HT-29 (cell line): Measurements from ENCODE around the gene DLX4. TPM values are rescaled to one million over a fixed set of nuclear protein-coding genes. Genes with fewer than 3 reads are reported as not detected.

ENCODE experiments used
- DNase-seq: peaks from one replicate; pipeline ENCODE4 v3.0.0-alpha.2; 2015; ENCODE audit warnings: low spot score
- total RNA-seq: library from RNA; depleted of rRNA; stranded (reverse); fragments of >200 nt; shearing (Covaris generic); gene quantifications from 2 replicates; pipeline ENCODE4 v1.2.3, GENCODE V29; 2014; rRNA removed

The DLX4 gene
- 0.51 and 1.1 TPM in 2 replicates for total RNA-seq

- DNase-seq, result no peak
These were observed at the start of gene DLX4 for GRCh38 chr17:49969134-49969759. DLX4 (plus strand) TSS chr17:49969190; CDS start chr17:49969469, 279 bp downstream.

DNA sequence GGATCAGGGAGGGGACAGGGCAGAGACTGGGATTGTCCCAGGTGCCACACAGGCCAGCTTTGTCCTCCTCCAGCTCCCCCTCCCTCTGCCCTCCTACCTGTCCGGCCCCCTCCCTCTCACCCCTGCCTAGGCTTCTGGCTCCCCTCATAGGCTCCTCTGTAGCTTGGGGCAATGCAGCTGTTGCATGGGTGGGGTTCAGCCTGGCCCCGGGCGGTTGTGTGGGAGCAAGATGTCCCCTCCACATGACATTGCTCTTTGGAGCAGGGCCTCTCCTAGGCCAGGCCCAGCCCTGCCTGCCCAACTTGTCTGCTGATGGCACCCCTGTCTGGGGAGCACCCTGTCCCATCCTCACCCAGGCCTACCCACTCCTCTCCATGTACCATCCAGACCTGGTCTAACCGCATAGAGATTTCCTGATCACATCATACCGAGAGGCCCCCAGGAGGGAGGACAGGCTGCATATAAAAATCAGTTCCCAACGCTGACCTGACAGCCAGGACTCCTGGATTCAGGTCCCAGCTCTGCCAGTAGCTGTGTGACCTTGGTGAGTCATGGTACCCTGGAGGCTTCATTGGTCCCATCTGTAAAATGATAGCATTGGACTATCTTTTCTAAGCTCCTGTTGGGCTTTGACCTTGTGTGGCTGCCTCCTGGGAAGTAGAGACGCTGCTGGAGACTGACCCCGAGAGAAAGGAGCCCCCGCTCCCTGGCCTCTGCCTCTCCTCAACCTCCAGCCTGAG is 48.8 kb upstream of the DLX4 start:
- DNase-seq, result no peak

DNA sequence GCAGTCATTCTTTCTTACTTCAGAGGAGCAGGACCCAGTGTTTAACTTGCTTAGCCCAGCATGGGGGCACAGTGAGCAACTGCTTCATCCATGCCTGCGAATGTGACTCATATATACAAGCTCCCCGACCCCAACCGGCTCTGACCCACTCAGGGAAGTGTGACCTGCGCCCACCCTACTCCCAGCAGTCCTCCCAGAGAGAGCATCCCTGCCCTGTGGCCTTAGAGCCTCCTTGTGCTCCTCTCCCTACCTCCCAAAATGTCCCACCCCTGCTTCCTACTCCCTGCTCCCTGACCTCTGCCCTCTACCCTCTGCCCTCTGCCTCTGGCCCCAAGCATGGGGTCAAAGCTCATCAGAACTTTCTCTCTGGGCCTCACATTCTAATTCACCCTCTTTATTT is 46.9 kb upstream of the DLX4 start:
- DNase-seq, result no peak

GRCh38 chr17:49924116-49924515 is 44.9 kb upstream of the DLX4 start:
- DNase-seq, result no peak

DNA sequence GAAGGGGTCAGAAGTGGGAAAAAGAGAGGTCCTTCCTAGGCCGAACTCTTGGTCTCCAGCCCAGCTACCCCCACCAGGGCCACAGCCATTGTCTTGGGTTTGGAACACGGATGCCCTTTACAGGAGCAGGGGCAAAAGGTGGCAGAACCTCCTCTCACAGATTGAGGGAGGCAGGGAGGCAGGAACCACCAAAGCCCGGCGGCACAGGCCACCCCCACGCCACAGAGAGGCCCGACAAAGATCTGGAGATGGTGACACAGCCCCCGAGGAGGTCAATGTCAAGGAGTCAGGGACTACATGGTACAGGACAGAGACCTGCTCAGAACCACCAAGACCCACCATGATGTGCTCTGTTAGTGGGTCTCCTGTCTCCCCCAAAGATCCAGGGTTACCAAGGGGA is 44.4 kb upstream of the DLX4 start:
- DNase-seq, result no peak

DNA sequence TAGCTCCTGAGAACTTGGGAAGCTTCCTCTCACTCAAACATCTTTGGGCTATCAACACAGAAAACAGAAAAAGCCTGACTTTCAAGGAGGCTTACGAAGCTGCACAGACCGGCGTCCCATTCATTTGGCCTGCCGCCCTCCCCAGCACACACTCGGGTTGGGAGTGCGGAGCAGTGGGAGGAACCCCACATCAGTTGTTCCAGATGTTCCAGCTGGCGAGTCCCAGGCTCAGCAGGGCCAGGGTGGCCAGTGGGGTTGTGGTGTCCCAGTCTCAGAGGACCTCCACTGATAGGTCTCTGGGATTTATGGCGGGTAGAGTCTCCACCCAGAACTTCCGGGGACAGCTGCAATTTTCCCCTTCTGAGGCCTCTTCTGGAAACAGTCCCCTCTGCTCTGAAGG is 43.1 kb upstream of the DLX4 start:
- DNase-seq, result no peak

GRCh38 chr17:49926886-49927285 is 42.1 kb upstream of the DLX4 start:
- no peak for DNase-seq

- no peak for DNase-seq
These were observed 40.7 kb upstream of the DLX4 start for GRCh38 chr17:49928126-49928800.

DNA sequence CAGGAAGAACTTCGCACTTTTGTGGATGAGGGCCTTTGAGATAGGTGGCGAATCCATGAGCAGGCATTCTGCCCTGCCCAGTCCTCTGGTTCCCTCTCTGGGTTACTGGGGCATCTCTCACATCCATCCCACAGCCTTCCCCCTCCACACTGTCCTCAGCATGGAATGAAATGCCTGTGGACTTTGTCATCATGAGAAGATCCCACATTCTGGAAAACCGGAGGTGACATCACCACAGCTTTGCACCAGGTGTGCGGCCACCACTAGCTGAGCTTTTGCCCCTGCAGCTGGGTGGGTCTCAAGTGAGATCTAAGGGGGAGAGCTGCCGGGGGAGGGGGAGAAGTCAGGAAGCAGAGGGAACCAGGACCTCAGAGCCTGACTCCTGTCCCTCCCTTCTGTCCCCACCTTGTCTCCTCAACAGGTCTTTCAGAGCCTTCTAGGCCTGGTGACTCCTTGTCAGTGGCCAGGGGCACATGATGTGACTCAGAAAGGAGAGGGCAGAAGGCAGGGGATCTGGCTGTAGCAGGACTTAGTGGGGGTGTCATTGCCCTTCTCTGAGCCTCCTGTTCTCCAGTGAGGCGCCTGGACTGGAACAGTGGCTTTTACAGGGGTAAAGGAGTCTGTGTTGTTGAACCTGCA is 40.0 kb upstream of the DLX4 start:
- DNase-seq, result no peak

- DNase-seq, result no peak
These were observed 38.1 kb upstream of the DLX4 start for GRCh38 chr17:49930880-49931279.

- DNase-seq, result no peak
These were observed 37.4 kb upstream of the DLX4 start for GRCh38 chr17:49931416-49932137.

GRCh38 chr17:49932138-49932723 is 36.8 kb upstream of the DLX4 start:
- DNase-seq, result no peak

GRCh38 chr17:49932901-49933300 is 36.1 kb upstream of the DLX4 start:
- no peak for DNase-seq

GRCh38 chr17:49935526-49936210 is 33.3 kb upstream of the DLX4 start:
- no peak for DNase-seq

DNA sequence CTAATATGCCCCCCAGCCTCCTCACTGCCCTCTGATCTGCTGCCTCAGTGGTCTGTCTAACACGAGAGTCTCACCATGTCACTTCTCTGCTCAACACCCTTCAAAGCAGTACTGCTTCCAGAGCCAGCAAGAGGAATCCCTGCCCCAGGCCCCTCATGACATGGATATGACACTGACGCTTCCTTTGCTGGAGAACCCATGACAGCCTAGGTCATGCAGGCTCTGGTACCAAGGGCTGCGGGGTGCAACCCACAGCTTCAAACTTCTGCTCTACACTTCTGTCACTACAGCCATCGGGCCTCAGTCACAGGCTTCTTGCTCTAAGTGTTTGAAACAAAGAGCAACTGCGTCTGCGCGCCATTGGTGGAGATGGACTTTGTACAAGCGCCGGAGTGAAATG is 32.6 kb upstream of the DLX4 start:
- DNase-seq, result no peak

DNA sequence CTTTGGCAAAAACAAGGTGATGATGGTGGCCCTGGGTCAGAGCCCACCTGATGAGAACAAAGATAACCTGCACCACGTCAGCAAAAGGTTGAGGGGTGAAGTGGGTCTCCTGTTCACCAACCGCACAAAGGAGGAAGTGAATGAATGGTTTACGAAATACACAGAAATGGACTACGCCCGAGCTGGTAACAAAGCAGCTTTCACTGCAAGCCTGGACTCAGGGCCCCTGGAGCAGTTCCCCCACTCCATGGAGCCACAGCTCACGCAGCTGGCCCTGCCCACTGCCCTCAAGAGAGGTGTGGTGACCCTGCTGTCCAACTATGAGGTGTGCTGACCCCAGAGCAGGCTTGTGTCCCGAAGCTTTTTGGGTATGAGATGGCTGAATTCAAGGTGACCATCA is 29.7 kb upstream of the DLX4 start:
- peak; percentile 25 for DNase-seq

DNA sequence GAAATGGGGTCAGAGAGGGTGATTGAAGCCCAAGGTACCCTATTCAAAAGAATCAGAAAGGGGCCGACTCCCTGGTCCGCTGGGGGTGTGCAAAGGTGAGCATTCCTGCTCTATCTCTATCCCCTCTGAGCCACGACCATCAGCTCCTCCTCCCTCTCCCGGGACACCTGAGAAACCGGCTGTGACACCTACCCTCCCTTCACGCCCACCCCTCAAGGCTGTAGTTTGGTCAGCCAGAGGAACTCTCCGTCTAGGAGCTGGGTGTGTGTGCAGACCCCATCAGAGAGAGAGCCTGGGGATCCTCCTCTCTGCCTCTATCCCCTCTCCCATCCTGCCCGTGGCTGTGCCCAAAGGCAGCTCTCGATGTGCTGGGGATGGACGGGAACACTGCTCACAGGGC is 27.6 kb upstream of the DLX4 start:
- DNase-seq, result no peak

- no peak for DNase-seq
These were observed 26.0 kb upstream of the DLX4 start for GRCh38 chr17:49942947-49943346.

GRCh38 chr17:49944273-49944870 is 24.6 kb upstream of the DLX4 start:
- no peak for DNase-seq

DNA sequence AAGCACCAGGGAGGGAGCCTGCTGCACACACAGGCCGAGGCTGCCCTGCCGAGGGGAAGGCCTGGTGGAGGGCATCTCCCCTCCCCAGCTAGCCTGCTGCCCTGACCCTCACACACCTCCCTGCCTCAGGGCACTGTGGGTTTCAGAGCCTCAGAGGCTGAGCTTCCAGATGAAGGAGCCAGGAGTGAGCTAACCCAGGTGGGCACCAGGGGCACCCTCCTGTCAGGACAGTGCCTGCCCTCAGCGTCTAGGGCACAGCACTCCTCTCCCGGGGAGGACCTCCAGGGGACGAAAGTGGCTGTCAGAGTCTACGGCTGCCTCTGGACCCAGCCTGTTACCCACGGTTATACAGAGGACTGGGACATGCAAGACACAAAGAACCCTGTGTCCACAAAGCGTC is 22.8 kb upstream of the DLX4 start:
- no peak for DNase-seq
